HG02759 (cell line): ENCODE measurements around the gene DAO.

ENCODE experiments used
- ATAC-seq: cut with Tn5 transposase; IDR thresholded peaks from one replicate; pipeline ENCODE4 v1.9.1; 2021; ENCODE audit warnings: mild to moderate bottlenecking, moderate library complexity; ENCODE audit not compliant: unreplicated experiment

The DAO gene

DNA sequence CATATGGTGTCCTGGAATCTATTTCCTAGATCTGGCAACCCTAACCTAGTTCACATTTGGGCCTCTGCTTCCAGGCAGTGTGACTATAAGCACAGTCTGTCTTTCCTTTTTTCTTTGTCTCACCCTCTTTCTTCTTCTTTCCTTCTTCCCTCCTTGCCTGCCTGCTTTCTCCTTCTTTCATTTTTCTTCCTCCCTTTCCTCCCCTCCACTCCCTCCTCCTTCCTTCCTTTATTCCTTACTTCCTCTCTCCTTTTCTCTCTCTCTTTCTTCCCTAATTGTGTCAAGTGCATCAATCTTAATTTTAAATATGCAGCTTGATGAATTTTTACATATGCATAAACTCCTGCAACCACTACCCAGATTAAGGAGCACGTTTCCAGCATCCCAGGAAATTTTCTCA lies 4.6 kb upstream of the DAO start:
- ATAC-seq, result no peak

DNA sequence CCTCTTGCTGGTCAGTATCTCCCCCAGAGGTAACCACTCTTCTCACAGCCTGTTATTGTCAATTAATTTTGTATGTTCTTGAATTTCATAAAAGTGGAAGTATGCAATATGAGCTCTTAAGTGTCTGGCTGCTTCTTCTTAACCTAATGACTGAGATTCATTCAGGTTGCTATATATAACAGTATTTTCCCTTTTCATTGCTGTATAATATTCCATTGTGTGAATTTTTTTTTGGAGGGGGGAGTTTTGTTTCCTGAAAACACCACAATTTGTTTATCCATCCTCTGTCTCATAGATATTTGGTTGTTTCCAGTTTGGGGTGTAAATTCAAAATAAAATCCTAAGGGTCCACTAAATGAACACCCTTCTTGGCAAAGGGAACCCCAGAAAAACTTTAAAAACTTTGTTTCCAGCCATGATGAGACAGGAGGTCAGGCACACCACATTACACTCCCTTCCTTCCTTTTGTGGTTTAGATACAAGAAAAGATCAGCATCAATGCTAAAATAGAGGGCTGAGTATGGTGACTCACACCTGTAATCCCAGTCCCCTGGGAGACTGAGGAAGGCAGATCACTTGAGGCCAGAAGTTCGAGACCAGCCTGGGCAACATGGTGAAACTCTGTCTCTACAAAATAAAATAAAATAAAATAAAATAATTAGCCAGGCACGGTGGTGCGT lies 4.1 kb upstream of the DAO start:
- ATAC-seq, result no peak

DNA sequence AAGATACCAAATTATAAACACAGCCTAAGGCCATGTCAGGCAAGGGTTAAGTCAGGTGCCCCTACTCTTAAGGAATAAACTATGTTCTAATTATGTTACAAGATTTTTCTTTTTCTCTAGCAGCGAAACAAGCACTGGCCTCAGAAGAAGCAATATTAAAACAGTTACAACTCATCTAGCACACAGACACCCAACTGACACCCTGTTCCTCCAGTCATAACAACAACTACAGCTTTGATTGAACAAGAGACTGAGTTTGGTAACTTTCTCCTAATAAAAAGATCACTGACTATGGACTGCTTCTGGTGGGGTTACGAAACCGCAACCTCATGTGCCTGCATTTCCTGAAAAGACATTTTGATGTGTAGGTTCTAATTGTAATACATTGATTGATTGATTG lies 3.3 kb upstream of the DAO start:
- ATAC-seq, result no peak

DNA sequence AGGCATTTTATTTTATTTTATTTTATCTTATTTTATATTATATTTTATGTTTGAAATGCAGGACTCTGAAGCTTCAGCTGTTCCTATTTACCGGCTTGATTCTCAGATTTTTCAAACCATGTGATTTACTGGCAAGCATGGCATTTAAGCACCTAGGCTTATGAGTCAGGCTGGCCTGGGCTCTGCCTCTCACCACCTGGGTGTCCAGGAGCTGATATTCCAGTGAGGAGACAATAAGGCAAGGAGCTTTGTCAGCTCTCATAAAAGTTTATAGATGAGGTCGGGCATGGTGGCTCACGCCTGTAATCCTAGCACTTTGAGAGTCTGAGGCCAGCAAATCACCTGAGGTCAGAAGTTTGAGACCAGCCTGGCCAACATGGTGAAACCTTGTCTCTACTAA lies 2.1 kb downstream of the DAO start:
- no peak for ATAC-seq

DNA sequence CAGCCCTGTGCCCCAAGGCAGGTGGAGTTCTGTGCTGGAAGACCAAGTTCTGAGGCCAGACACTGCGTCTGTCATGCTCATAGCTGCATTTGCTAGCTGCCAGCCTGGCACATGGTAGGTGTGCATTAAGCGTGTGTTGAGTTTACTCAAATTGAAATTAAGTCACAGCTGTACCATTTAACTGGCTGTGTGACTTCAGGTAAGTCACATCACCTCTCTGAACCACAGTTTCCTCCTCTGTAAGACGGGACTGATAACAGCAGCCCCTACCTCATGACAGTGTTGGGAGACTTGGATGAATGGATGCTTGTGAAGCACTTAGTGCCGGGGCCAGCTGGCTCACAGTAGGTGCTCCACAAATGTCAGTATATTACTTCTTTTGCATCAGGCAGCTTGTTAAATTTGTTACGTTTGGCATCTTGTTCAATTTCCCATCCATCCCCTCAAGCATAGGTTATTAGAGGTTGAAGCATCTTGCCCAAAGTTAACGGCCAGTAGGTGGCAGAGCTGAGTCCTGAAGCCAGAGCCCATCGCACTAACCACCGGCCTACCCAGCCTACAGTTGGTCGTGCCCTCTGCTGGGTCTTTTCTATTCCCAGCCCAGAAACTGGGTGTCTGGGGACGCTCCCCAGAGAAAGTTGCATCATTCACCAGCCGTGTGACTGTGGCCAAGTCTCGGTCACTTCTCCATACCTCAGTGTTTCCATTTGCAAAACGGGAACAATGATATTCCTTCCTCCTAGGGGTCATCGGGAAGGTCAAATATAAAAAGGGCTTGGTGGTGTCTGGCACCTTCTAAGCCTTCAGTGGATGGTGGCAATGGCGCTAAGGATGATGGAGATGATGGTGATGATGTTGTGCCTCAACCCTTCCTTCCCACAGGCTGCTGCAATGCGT lies 4.5 kb downstream of the DAO start:
- ATAC-seq, result no peak

DNA sequence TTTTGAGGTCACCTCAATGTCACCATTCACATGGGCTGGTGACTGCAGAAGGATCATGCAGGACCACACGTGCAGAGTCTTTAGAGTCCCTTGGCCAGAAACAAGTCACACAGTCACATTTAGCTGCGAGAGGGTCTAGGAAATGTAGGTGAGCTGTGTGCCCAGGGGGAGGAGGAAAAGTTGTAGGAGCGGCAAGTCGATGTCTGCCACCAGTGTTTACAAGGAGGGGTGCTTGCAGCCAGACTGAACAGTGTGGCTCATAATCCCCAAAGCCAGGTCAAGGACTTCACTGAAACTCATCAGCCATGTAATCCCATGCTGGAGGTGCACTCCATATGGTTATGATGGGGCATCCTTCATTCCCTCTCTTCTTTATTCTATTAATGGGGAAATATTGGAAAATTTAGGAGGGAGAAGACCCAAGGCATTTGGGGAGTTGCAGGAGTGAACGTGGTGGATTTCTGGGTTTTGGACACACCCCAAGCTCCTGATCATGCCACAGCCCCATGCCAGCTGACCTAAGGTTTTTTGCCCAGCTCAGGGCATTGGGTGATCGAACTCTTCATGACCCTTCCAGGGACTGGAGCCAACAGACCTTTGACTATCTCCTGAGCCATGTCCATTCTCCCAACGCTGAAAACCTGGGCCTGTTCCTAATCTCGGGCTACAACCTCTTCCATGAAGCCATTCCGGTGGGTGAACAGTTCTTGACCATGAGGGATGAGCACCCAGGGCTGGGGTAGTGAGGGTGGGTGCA lies 7.2 kb downstream of the DAO start:
- no peak for ATAC-seq

DNA sequence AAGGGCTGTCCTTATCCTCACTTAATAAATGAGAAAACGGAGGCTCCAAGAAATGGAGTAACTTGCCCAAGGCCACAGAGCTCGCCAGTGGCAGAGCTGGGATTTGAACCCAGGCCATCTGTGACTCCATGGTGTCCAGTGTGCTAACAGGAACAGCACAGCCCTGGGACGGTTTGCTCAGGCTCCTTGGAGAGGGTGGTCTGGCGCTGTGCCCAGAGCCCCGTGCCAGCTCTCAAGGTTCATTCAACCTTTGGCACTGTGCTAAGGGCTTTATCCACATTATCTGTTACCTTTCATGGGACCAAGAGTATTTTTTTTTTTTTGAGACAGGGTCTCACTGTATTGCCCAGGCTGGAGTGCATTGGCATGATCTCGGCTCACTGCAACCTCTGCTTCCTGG lies 8.1 kb downstream of the DAO start:
- ATAC-seq, result no peak

DNA sequence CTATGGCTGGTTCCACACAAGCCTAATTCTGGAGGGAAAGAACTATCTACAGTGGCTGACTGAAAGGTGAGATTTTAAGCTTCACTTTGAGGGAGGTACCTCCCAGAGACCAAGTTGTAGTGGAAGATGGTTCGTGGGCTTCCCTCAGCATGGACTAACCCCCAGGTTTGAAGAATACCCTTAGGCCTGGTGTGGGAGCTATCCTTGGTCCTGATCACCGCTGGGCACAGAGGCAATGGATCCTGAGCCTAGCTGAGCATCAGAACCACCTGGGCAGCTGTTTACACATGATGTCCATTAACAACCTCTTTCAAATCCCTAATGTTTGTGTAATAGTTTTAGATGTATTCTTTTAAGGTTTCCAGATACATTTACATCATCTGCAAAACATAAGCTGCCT lies 10.3 kb downstream of the DAO start:
- ATAC-seq, result no peak

DNA sequence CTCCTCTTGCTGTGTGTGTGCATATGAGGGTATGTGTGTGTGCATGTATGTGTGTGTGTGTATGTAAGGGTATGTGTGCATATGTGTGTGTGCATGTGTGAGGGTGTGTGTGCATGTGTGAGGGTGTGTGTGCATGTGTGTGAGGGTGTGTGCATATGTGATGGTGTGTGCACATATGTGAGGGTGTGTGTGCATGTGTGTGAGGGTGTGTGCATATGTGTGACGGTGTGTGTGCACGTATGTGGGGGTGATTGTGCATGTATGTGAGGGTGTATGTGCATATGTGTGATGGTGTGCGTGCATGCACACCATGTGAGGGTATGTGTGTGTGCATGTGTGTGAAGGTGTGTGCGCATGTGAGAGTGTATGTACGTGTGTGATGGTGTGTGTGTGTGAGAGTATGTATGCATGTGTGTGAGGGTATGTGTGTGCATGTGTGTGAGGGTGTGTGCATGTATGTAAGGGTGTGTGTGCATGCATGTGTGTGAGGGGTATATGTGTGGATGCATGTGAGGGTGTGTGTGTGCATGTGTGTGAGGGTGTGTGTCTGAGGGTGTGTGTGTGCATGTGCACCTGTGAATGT lies 15.4 kb downstream of the DAO start:
- no peak for ATAC-seq

DNA sequence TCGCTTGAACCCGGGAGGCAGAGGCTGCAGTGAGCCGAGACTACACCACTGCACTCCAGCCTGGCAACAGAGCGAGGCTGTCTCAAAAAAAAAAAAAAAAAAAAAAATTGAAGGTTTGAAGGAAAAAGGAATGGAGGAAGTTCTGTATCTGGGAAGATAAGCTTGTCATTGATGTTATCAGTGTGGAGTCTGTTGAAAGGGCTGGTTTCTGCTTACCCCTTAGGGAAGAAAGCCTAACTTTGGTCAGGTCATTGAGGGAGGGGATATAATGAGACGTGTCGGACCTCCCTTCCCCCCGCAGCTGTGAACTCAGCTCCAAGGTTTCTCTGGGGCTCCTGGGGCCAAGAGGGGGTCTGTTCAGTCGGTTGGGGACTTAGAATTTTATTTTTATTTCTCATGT lies 16.4 kb downstream of the DAO start:
- no peak for ATAC-seq

DNA sequence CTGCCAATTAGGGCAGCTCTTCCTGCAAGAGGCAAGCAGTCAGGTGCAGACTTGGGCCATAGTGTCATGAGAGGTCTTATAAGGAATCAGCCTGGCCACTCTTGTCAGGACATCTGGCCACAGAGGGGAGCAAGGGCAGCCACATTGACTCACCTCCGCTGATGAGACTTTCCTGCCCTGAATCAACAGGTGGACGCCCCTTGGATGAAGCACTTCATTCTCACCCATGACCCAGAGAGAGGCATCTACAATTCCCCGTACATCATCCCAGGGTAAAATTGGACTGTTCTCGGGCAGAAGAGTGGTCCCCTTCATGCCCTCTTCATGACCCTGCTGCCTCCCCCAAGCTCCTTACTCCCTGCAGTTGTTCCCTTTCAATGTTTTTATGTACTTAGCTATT lies 16.9 kb downstream of the DAO start:
- ATAC-seq, result no peak

DNA sequence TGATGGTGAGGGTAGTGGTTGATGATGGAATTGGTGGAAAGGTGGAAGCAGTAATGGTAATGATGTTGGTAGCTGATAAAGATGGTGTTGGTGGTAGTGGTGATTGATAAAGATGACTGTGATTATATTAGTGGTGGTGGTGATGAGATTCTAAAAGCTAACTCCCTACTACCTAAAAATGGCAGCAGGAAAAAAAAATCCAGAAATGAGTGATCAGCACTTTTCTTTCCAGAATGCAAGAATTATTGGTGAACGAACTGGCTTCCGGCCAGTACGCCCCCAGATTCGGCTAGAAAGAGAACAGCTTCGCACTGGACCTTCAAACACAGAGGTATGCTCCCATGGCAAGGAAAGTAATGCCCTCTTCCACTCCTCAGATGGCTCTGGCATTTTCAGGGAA lies 19.3 kb downstream of the DAO start:
- no peak for ATAC-seq

DNA sequence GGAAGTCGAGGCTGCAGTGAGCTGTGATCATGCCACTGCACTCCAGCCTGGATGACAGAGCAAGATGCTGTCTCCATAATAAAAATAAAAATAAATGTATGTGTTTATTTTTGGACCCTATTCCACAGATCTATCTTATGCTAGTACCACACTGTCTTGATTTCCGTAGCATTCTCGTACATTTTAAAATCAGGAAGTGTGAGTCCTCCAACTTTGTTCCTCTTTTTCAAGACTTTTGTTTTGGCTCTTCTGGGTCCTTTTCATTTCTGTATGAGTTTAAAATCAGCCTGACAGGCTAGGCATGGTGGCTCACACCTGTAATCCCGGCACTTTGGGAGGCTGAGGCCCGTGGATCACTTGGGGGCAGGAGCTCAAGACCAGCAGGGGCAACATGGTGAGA lies 25.8 kb downstream of the DAO start:
- no peak for ATAC-seq

DNA sequence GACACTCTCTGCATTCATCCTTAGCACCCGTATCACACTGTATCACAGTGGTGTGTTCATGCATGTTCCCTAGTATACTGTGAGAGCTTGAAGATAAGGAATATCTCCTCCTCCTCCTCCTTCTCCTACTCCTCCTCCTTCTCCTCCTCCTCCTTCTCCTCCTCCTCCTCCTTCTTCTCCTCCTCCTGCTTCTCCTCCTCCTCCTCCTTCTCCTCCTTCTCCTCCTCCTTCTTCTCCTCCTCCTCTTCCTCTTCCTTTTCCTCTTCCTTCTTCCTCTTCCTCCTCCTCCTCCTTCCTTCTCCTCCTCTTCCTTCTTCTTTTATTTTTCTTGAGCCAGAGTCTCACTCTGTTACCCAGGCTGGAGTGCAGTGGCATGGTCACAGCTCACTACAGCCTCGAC lies 27.1 kb downstream of the DAO start:
- ATAC-seq, result no peak

DNA sequence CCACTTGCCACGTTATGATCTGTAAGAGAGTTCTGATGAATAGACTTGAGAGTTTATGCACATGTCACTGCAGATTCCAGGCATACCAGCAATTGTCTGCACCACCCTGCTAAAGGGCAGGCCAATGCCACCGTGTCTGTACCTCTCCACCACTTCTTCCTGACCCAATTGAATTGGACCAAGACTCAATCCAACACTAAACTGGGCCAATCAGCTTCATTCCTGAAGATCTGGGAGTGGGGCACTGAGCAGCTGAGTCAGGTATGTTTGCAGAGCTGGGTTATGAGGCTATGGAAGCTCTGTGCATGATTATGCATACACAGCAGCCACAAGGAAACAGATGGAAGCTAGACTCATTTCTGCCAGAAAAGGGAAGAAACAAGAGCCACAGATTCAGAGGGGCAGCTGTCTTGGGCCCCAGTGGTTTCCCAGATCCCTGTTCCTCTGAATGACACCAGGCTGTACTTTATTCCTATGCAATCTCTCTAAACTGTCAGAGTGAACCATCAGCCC lies 28.0 kb downstream of the DAO start:
- no peak for ATAC-seq

DNA sequence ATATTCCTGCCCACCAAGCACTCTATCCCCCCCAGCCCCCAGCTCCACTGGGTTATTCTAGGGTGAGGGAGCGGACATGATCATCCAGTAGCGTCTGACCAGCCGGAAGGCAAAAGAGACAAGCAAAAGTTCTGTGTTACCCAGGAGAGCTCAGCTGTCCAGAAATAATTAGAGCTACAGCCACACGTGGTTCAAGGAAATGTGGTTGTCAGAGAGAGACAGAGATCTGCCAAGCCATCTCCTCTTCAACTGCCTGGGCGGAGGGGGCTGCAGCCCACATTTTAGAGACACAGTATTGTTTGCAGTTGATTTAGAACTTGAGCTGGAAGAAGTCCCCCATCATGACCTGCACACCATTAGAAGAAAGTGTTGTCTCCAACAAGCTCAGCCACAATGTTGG lies 30.4 kb downstream of the DAO start:
- no peak for ATAC-seq

DNA sequence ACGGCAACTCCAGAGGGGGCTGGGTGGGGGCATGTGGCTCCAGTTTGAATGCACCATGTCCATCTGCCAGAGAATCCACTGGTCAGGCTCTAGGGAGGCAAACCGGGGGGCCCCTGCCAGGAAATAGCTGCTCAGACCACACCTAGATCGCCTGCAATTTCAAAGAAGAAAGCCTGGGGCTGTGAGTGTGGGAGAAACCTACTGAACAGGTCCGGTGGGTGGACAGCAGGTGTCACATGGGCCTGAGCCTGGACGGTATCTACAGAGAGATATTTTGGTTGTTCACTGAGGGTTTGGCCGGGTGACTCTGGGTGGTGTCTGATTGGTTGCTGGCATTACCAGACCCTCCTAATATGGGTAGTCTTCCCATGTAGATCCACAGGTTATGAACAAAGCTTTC lies 32.0 kb downstream of the DAO start:
- no peak for ATAC-seq

DNA sequence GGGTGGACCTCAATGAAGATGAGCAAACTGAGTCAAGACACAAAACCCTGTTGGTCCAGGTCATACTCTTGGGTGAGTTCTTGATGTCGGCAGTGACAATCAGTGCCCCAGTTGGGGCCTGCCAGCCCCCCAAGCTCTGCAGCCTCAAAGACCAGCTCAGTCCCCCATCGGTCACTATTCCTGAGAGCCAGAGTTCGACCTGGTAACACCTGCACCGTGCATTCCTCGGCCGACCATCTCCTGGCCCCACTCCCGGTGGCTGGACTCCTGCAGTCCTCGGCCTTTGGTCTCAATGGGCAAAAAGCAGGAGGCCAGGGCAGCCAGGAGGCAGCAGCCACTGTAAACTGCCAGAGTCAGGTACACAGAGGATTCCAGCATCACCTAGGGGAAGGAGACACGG lies 32.5 kb downstream of the DAO start:
- ATAC-seq, result no peak

DNA sequence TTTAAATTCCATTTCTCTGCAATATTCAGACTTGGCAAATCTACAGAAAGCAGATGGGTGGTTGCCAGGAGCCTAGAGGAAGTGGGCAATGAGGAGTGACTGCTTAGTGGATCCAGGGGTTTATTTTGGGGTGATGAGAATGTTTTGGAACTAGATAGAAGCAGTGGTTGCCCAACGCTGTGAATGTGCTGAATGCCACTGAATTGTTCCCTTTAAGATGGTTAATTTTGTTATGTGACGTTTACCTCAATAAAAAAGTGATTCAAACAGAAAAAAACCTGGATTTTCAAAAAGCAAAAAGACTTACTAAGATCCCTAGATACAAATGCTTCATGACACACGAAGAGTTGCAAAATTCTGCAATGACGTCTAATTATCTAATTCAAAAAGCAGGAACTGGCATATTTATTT lies 34.2 kb downstream of the DAO start:
- no peak for ATAC-seq

DNA sequence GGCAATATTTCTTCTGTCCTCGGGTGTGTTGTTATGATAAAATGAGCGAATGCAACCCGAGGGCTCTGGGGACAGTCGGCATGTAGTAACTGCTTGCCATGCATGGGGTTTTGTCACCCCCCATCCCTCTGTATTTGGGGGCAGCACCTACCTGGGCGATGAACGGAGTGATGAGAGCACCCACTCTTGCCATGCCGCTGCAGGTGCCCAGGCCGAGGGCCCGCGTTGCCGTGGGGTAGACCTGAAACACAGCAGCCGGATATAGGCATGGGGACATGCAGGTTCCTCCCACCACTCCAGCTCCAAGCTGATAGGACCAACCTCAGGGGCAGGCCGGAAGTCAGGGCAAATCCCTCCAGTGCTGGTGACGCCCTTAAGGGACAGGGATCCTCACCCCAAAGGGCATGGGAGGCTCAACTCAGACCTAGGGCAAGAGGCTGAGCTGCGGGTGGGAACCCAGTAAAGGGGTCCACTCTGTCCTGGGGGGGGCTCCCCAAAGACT lies 35.8 kb downstream of the DAO start:
- no peak for ATAC-seq

DNA sequence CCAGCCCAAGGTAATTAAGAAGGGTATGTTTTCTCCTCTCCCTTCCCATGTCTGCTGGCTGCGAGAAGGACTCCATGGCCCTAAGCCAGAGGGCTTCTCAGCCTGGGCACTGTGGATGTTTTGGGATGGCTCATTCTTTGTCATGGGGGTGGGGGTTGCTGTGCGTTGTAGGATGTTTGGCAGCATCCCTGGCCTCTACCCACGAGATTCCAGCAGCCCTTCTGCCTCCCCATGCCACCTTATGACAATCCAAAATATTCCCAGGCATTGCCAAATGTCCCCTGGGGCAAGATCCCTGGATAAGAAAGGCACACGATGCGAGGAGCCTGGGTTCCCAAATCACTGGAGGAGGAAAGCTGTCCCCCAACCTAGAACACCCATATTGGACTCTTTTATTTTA lies 36.4 kb downstream of the DAO start:
- ATAC-seq, result no peak
